Activated naive CD4-positive, alpha-beta T cell treated with anti-CD3 and anti-CD28 coated beads for 36 hours (primary cell): ENCODE results near the gene LRRC53. TPM values are rescaled to one million over a fixed set of nuclear protein-coding genes. Genes with fewer than 3 reads are reported as not detected.

ENCODE experiments used
- CTCF ChIA-PET: fragments of 350-600 bp; sonication (Branson Sonifier 250); formaldehyde crosslinking; loops from one replicate; lab custom pipeline; 2021; ENCODE audit warnings: antibody characterized with exemption; lab: Charles Lee
- DNase-seq: peaks from one replicate; pipeline ENCODE4 v3.0.0-alpha.2; 2020
- H3K27ac Mint-ChIP-seq: one replicate; pipeline ENCODE4 v1.8.0; 2021; ENCODE audit warnings: mild to moderate bottlenecking, mixed read lengths
- H3K27me3 Mint-ChIP-seq: one replicate; pipeline ENCODE4 v1.8.0; 2021; ENCODE audit warnings: low read depth, mixed read lengths
- H3K36me3 Mint-ChIP-seq: one replicate; pipeline ENCODE4 v1.8.0; 2021; ENCODE audit warnings: low read depth, mixed read lengths
- H3K4me1 Mint-ChIP-seq: one replicate; pipeline ENCODE4 v1.8.0; 2021; ENCODE audit warnings: low read depth, mixed read lengths
- H3K4me3 Mint-ChIP-seq: one replicate; pipeline ENCODE4 v1.8.0; 2021; ENCODE audit warnings: mild to moderate bottlenecking, moderate library complexity, mixed read lengths
- H3K9me3 Mint-ChIP-seq: one replicate; pipeline ENCODE4 v1.8.0; 2021; ENCODE audit warnings: mixed read lengths
- intact Hi-C: fragments of 100-400 bp; cut with micrococcal nuclease; formaldehyde crosslinking; loops from one replicate; pipeline ENCODE4 v1.15.1; 2023
- total RNA-seq, 2 experiments: library from RNA; stranded (reverse); gene quantifications; one replicate each; pipeline ENCODE4 v1.2.3, GENCODE V29; 2021

The LRRC53 gene
- total RNA-seq, 2 experiments from 2014 or later, result not detected

DNA sequence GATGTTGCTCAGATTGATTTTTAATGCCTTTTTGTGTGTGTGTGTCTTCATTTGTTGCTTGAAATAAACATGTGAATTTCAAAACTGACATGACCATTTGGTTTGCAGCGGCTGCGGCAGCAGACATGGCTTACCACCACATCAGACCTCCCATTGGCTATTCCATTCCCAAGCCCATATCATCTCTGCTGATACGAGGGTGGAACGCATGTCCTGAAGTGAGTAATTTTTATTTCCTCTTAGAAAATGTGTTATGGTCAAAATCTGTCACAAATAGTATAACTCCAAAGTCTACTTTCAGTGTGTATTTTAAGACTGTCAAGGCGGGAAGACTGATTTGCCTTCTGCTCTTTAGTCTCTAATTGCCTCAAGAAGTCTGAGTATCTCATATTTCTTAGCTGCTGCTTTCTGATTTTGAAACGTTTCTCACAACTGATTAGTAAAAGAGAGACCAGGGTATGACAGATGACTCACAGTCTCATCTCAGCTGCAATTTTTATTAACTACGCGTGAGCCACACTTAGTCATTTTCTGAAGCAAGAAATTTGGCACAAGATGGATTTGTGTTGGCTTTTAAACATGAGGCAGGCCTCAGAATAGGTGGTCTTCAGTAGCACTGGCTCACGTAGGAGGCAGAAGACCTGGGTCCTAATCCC is 49.0 kb downstream of the LRRC53 start:
- Mint-ChIP-seq H3K9me3 (no peaks in the 10 kb centered on the region), H3K36me3 (no peaks in the 10 kb centered on the region), H3K4me1 (no peaks in the 10 kb centered on the region), H3K4me3 (no peak overlapping the region), H3K27ac (no peak overlapping the region), H3K27me3 (peaks cover 4% of the 10 kb centered on the region)
- DNase-seq, result no peak
- CTCF ChIA-PET, result no interaction called here
- intact Hi-C loops, result no loop called here

DNA sequence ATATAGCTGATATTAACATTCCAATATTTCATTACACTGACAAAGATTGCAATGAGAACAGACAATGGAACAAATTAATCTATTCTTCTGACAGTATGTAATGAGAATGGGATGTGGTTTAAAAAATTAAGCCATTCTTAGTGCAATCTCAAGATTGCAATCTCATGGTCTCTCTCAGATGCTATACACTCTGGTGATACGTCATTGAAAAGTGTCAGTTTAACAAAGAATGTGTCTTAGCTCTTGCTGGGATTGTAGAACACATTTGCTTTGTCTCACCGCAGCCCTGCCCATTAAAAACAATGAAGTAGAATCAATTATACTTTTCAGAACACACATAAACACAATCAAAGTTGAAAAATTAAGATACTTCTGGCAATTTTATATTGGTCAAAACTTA is 55.2 kb downstream of the LRRC53 start:
- no peak overlapping the region for H3K4me3 Mint-ChIP-seq
- CTCF ChIA-PET, result no interaction called here
- intact Hi-C loops, result no loop called here
- no peaks in the 10 kb centered on the region for H3K4me1 Mint-ChIP-seq
- H3K27me3 Mint-ChIP-seq, result no peaks in the 10 kb centered on the region
- no peak overlapping the region for H3K27ac Mint-ChIP-seq
- DNase-seq, result no peak
- H3K9me3 Mint-ChIP-seq, result no peaks in the 10 kb centered on the region
- H3K36me3 Mint-ChIP-seq, result no peaks in the 10 kb centered on the region

DNA sequence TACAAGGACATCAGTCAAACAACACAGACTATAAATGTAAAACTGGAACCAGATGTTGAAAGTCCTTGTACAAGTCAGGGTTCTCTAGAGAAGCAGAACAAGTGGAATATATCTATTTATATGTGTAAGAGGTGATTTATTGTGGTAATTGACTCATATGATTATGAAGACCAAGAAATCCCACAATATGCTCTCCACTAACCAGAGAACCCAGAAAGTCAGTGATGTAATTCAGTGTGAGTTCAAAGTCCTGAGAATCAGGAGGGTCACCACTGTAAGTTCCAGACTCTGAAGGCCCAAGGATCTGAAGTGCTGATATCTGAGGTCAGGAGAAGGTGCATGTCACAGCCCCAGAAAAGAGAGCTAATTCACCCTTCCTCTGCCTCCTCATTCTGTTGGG is 57.0 kb downstream of the LRRC53 start:
- H3K4me1 Mint-ChIP-seq, result no peaks in the 10 kb centered on the region
- H3K27ac Mint-ChIP-seq, result no peak overlapping the region
- peaks cover 1% of the 10 kb centered on the region for H3K36me3 Mint-ChIP-seq
- H3K27me3 Mint-ChIP-seq, result no peaks in the 10 kb centered on the region
- no peak overlapping the region for H3K4me3 Mint-ChIP-seq
- CTCF ChIA-PET, result no interaction called here
- intact Hi-C loops, result no loop called here
- no peaks in the 10 kb centered on the region for H3K9me3 Mint-ChIP-seq
- DNase-seq, result no peak

DNA sequence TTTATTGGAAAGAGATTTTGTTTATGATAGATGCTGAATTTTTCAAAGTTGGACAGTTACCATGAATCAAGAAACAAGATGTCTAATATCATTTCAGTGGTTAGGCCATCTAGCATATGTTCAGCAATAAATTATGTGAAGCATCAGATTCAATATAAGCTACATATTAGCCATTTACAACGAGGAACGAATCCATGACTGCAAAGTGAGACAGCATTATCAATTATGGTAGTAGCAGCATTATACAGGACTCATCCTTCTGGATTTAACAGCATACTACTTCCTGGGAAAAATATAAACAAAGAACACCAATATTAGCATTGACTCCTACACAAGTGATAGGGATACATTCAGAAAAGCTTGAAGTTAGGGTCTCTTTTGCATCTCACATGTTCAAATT is 59.1 kb downstream of the LRRC53 start:
- Mint-ChIP-seq H3K4me1 (no peaks in the 10 kb centered on the region), H3K9me3 (peaks cover 3% of the 10 kb centered on the region), H3K36me3 (peaks cover 1% of the 10 kb centered on the region), H3K27ac (no peak overlapping the region), H3K27me3 (no peaks in the 10 kb centered on the region), H3K4me3 (no peak overlapping the region)
- intact Hi-C loops, result no loop called here
- DNase-seq, result no peak
- CTCF ChIA-PET, result no interaction called here

DNA sequence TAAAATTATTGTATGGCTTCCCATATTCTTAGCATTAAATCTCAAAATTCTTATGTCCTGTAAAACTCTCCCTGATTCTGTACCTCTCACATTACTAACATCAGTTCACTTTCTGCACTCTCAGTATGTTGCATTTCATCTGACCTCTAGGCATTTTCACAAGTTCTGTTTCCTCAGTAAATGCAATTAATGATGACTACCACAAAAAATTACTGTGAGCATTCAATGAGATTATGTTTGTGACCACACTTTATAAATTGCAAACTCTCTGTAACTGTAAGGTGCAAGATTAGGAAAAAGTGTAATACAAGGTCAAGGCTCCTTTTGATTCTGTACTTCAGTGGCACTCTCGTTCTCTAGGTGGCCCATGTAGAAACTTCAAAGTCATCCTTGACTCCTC is 60.4 kb downstream of the LRRC53 start:
- intact Hi-C loops, result no loop called here
- no peaks in the 10 kb centered on the region for H3K27me3 Mint-ChIP-seq
- H3K36me3 Mint-ChIP-seq, result peaks cover 1% of the 10 kb centered on the region
- no peak for DNase-seq
- CTCF ChIA-PET, result no interaction called here
- H3K27ac Mint-ChIP-seq, result no peak overlapping the region
- no peak overlapping the region for H3K4me3 Mint-ChIP-seq
- no peaks in the 10 kb centered on the region for H3K4me1 Mint-ChIP-seq
- peaks cover 3% of the 10 kb centered on the region for H3K9me3 Mint-ChIP-seq

DNA sequence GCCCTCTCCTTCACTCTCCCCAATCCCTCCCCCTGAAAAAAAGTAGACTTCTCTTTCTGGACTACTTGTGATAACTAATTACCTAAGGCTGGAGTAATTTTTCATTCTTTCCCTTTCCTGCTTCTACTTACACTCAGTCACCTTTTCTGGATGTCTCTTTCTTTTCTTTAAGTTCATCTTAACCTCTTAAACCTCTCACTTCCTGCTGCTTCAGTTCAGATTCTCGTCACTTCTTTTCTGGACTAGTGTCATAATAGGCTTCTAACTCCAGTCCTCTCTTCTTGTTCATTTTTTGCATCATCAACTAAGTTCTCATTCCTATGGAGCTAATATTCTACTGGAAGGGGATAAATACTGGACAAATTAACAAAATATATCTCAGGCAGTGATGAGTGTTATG is 75.4 kb downstream of the LRRC53 start:
- intact Hi-C loops, result no loop called here
- no peaks in the 10 kb centered on the region for H3K27me3 Mint-ChIP-seq
- CTCF ChIA-PET, result interaction anchor here (1.0 kb wide), 1 partner anchor 66 kb away, joined by 3 read pairs; no protein-coding TSS in a partner anchor
- no peaks in the 10 kb centered on the region for H3K36me3 Mint-ChIP-seq
- no peaks in the 10 kb centered on the region for H3K9me3 Mint-ChIP-seq
- H3K4me3 Mint-ChIP-seq, result no peak overlapping the region
- no peak overlapping the region for H3K27ac Mint-ChIP-seq
- no peaks in the 10 kb centered on the region for H3K4me1 Mint-ChIP-seq
- no peak for DNase-seq

DNA sequence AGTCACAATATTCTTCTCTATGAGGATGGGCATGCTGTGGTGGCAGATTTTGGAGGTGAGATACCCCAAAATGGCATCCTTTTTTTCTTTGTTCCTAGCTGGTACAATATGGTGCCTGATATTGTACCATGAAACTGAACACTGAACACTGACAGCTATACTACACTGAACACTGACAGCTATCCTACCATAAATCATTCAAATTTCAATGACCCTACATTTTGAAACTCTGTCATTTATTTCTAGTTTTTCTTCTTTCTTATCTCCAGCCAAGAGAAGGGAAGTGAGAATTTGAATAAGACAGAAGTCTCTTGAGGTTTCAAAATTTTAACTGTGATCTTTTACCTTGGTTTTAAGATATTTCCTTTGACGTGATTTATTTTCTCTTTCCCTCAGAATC is 76.3 kb downstream of the LRRC53 start:
- H3K9me3 Mint-ChIP-seq, result no peaks in the 10 kb centered on the region
- no peak overlapping the region for H3K27ac Mint-ChIP-seq
- DNase-seq, result no peak
- H3K36me3 Mint-ChIP-seq, result no peaks in the 10 kb centered on the region
- no peak overlapping the region for H3K4me3 Mint-ChIP-seq
- CTCF ChIA-PET, result no interaction called here
- H3K27me3 Mint-ChIP-seq, result no peaks in the 10 kb centered on the region
- intact Hi-C loops, result no loop called here
- H3K4me1 Mint-ChIP-seq, result no peaks in the 10 kb centered on the region

DNA sequence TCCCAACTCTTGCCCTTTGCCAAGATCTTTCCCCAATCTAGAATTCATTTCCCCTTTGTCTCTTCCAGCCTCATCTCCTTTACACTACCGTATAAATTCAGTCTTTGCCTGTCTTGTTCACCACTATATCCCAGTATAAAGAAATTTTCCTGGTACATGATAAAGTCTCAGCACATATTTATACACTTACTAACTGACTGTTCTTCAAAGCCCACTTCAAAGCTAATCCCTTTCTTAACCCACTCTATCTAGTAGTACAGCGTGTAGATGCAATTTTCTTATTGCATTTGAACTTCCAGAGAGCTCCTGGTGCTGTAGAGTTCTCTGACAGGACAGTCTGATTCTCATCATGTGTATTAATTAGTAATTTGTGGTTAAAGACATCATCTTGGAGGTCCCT is 78.1 kb downstream of the LRRC53 start:
- H3K4me1 Mint-ChIP-seq, result no peaks in the 10 kb centered on the region
- H3K27me3 Mint-ChIP-seq, result no peaks in the 10 kb centered on the region
- no peak for DNase-seq
- intact Hi-C loops, result no loop called here
- no peaks in the 10 kb centered on the region for H3K36me3 Mint-ChIP-seq
- H3K9me3 Mint-ChIP-seq, result no peaks in the 10 kb centered on the region
- H3K4me3 Mint-ChIP-seq, result no peak overlapping the region
- CTCF ChIA-PET, result no interaction called here
- no peak overlapping the region for H3K27ac Mint-ChIP-seq

DNA sequence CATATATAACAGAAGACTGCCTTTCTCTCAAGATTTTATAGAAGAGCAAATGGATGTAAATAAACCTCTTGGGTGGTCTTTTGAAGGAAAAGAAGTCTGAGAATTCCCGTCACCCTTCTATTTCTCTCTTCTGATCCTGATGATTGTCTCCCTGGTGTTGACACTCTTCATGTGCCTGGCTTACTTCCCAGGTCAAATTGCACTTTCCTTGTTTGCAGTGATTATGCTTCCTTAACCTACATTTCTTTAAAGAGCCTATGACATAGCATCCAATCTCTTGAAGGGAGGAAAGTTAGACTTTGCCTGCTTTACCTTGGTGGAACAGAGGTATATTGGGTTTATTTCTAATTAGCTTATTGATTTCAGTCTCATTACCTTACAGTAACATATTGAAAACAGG is 80.1 kb downstream of the LRRC53 start:
- H3K4me1 Mint-ChIP-seq, result no peaks in the 10 kb centered on the region
- H3K36me3 Mint-ChIP-seq, result no peaks in the 10 kb centered on the region
- CTCF ChIA-PET, result no interaction called here
- no peaks in the 10 kb centered on the region for H3K27me3 Mint-ChIP-seq
- no peak for DNase-seq
- H3K9me3 Mint-ChIP-seq, result no peaks in the 10 kb centered on the region
- H3K27ac Mint-ChIP-seq, result no peak overlapping the region
- H3K4me3 Mint-ChIP-seq, result no peak overlapping the region
- intact Hi-C loops, result no loop called here

DNA sequence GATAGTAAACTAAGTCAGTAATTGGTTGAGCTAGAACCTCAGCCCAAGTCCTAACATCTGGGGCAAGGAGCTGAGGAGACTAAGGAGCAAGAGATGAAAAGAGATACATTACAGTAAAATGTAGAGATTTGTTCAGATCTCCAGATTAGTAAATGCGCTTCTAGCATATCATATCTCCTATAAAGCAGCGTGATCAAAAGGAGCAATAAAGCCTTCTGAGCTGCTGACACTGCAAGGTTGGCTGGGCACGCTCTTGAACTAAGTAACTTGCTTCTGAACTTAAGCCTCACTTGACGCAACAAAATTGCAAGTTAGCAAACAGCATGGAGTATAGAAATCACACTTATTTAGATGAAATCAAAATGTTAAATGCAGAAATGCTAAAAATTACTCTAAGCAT is 80.9 kb downstream of the LRRC53 start:
- H3K4me3 Mint-ChIP-seq, result no peak overlapping the region
- no peaks in the 10 kb centered on the region for H3K27me3 Mint-ChIP-seq

DNA sequence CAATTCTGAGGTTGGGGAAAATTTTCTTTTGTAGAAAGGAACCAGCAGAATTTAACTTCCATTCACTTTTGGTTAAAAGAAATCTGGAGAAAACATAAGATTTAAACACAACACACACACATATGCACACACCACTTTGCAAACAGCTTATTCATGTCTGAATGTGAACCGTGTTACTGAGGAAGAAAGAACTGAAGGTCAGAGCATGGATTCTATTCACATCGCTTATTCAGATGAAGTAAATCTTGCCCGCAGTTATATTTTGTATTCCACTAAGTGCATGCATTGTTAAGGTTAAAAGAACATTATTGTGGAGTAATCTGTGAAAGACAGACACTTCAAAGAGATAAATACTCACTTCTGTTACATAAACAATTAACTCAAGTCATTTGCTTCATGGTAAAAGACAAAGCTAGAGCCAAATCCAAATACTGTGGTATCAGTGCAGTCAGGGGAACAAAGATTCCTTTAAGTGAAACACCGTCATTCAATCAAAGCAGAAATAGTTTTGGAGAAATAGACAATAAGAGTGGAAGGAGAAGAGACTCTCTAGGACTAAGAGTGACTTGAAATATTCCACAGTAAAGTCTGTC is 82.0 kb downstream of the LRRC53 start:
- intact Hi-C loops, result no loop called here
- Mint-ChIP-seq H3K27me3 (no peaks in the 10 kb centered on the region), H3K36me3 (no peaks in the 10 kb centered on the region), H3K4me3 (no peak overlapping the region), H3K4me1 (no peaks in the 10 kb centered on the region), H3K9me3 (no peaks in the 10 kb centered on the region), H3K27ac (no peak overlapping the region)
- CTCF ChIA-PET, result no interaction called here
- no peak for DNase-seq

More for the DNA sequence above, 80.9 kb downstream of the LRRC53 start:
- Mint-ChIP-seq H3K4me1 (no peaks in the 10 kb centered on the region), H3K9me3 (no peaks in the 10 kb centered on the region), H3K27ac (no peak overlapping the region), H3K36me3 (no peaks in the 10 kb centered on the region)
- intact Hi-C loops, result no loop called here
- no peak for DNase-seq
- CTCF ChIA-PET, result no interaction called here

DNA sequence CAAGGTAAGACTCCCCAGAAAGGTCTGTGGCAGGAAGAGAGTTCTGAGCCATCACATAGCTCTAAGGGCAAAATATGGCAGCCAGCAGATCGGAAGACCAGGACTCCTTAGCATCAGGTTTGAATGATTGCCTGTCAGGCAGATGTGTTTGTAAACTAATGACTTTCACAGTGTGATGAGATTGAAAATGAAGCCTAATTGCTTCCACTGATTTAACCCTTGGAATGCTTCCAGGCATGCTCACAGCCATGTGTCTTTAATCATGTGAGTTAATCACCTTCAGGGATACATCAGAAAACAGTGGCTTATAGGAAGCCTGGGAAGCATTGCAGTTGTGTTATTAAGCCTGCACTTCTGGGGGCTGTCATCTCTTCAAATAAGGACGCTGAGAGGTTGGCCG is 82.8 kb downstream of the LRRC53 start:
- CTCF ChIA-PET, result interaction anchor here (0.7 kb wide), 1 partner anchor 332 kb away, joined by 3 read pairs; no protein-coding TSS in a partner anchor
- Mint-ChIP-seq H3K36me3 (no peaks in the 10 kb centered on the region), H3K4me1 (no peaks in the 10 kb centered on the region), H3K27me3 (no peaks in the 10 kb centered on the region), H3K27ac (no peak overlapping the region), H3K9me3 (no peaks in the 10 kb centered on the region), H3K4me3 (no peak overlapping the region)
- DNase-seq, result no peak
- intact Hi-C loops, result no loop called here

DNA sequence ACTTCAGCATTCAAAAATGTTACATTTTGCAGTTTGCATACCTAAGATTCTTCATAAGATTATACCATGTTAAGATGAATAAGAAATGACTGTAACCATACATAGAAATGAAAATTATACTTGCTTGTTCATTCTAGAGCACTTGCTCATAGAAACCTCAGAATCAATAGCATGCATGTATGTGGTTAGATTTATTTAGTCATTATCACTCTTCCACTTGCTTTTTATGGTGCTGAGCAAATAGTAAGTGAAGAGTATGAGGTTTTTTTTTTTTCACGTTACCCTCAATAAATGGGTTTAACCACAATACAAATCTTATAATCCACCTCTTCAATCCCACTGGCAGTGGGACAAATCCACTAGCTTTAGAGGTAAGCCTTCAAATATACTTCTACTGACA is 84.7 kb downstream of the LRRC53 start:
- Mint-ChIP-seq H3K27ac (no peak overlapping the region), H3K4me1 (no peaks in the 10 kb centered on the region), H3K27me3 (no peaks in the 10 kb centered on the region), H3K9me3 (no peaks in the 10 kb centered on the region), H3K4me3 (no peak overlapping the region), H3K36me3 (no peaks in the 10 kb centered on the region)
- intact Hi-C loops, result no loop called here
- no peak for DNase-seq
- CTCF ChIA-PET, result no interaction called here
